Hippocampal formation (tissue), 2 donors: ENCODE results near the gene MSMP.

ENCODE experiments used
- DNase-seq, 2 donors: peaks; one replicate each; lab custom pipeline; 2025; lab: John Stamatoyannopoulos, UW

Gene MSMP

GRCh38 chr9:35743880-35744518, 10.1 kb downstream of the MSMP start:
- no peak for DNase-seq

GRCh38 chr9:35743452-35743851, 10.6 kb downstream of the MSMP start:
- DNase-seq = no peak

GRCh38 chr9:35741740-35742139, 12.3 kb downstream of the MSMP start:
- DNase-seq = no peak

GRCh38 chr9:35740243-35740642, 13.8 kb downstream of the MSMP start:
- no peak for DNase-seq

- DNase-seq = no peak
Observed at GRCh38 chr9:35738924-35739323, 15.2 kb downstream of the MSMP start.

- no peak for DNase-seq
Observed at GRCh38 chr9:35738186-35738585, 15.9 kb downstream of the MSMP start.

- no peak for DNase-seq
Observed at GRCh38 chr9:35737143-35737542, 16.9 kb downstream of the MSMP start.

GRCh38 chr9:35736201-35736633, 17.9 kb downstream of the MSMP start:
- DNase-seq = peak; percentile 15 to 46

GRCh38 chr9:35734096-35734495, 20.0 kb downstream of the MSMP start:
- no peak for DNase-seq

- DNase-seq = no peak
Observed at GRCh38 chr9:35732800-35733541, 21.1 kb downstream of the MSMP start.

GRCh38 chr9:35732185-35732799, 21.8 kb downstream of the MSMP start, which contains the start of the genes CREB3 and TLN1:
TSS of gene CREB3 (plus strand) at chr9:35732666. CDS start at chr9:35732773, 107 bp downstream.
TSS of gene TLN1 (minus strand) at chr9:35732195. CDS start at chr9:35725694, 6,501 bp downstream.
- peak; percentile 96 to 98 for DNase-seq

GRCh38 chr9:35731415-35732184, 22.5 kb downstream of the MSMP start:
- no peak for DNase-seq

- DNase-seq = no peak
Observed at GRCh38 chr9:35730486-35730854, 23.6 kb downstream of the MSMP start.

- peak in 1 of 2 donors; percentile 37 for DNase-seq
Observed at GRCh38 chr9:35729700-35730485, 24.2 kb downstream of the MSMP start.

- DNase-seq = no peak
Observed at GRCh38 chr9:35729101-35729500, 25.0 kb downstream of the MSMP start.

- DNase-seq = peak in 1 of 2 donors; percentile 33
Observed at GRCh38 chr9:35728041-35728971, 25.8 kb downstream of the MSMP start.

- DNase-seq = no peak
Observed at GRCh38 chr9:35727676-35728040, 26.4 kb downstream of the MSMP start.

GRCh38 chr9:35726931-35727330, 27.1 kb downstream of the MSMP start:
- no peak for DNase-seq

GRCh38 chr9:35725362-35725761, 28.7 kb downstream of the MSMP start:
- DNase-seq = no peak

GRCh38 chr9:35723908-35724307, 30.2 kb downstream of the MSMP start:
- DNase-seq = no peak
